Testis (tissue), 3 donors: ENCODE measurements around the gene ATP5PF. TPM values are rescaled to one million over a fixed set of nuclear protein-coding genes. Genes with fewer than 3 reads are reported as not detected.
"Not testable (repeated sequence)": the region's sequence is repeated elsewhere in the genome, so short reads cannot be mapped to it uniquely, and the experiment has no call there.

Experiments used
- DNase-seq: peaks from one replicate; pipeline ENCODE4 v3.0.0-alpha.2; 2019
- H3K27ac ChIP-seq, 2 donors: fragments of 200-600 bp; sonication (generic); one replicate each; pipeline ENCODE4 v1.5.1; 2019
- H3K27me3 ChIP-seq: fragments of 200-600 bp; sonication (generic); one replicate; pipeline ENCODE4 v1.5.1; 2019
- H3K36me3 ChIP-seq: fragments of 200-600 bp; sonication (generic); one replicate; pipeline ENCODE4 v1.5.1; 2017; ENCODE audit warnings: low read depth; ENCODE audit errors: missing control alignments
- H3K4me1 ChIP-seq: fragments of 200-600 bp; sonication (generic); one replicate; pipeline ENCODE4 v1.5.1; 2019
- H3K4me3 ChIP-seq, 2 donors: fragments of 200-600 bp; sonication (generic); one replicate each; pipeline ENCODE4 v1.5.1; 2017 to 2019
- H3K9me3 ChIP-seq: fragments of 200-600 bp; sonication (generic); one replicate; pipeline ENCODE4 v1.5.1; 2017
- POLR2A ChIP-seq: fragments of 450-650 bp; IDR thresholded peaks from one replicate; pipeline ENCODE4 v1.6.1; 2017; ENCODE audit warnings: antibody characterized with exemption, mild to moderate bottlenecking, moderate library complexity
- WGBS, 2 donors: methylation state at CpG; one replicate each; pipeline ENCODE4 v1.1.5; 2018; 5-methylcytosine and 5-hydroxymethylcytosine counted together
- intact Hi-C: fragments of 100-400 bp; cut with DNase I; formaldehyde crosslinking; loops from one replicate; pipeline ENCODE4 v1.15.1; 2023; ENCODE audit warnings: low total_unique reads
- polyA plus RNA-seq: library from polyadenylated mRNA; stranded (reverse); fragments of 350-450 nt; fragmentation: Illumina TruSeq; extraction: RNeasy Lipid Tissue Mini Kit (QIAGEN cat#74804); gene quantifications from one replicate; pipeline ENCODE4 v1.2.3, GENCODE V29; 2014; ENCODE audit warnings: low read depth, low replicate concordance; ENCODE audit not compliant: insufficient read depth
- total RNA-seq, 2 donors: library from RNA; depleted of rRNA; stranded (reverse); fragments of >200 nt; gene quantifications; one replicate each; pipeline ENCODE4 v1.2.3, GENCODE V29; 2016
- TF ChIP-seq, protein P1 (sequence below), 3 experiments: fragments of 450-650 bp in 2 of 3; fragments of 200-600 bp in 1 of 3; sonication (generic) in 1 of 3; IDR thresholded peaks; one replicate each; pipeline ENCODE4 v1.5.1; 2016 to 2019; ENCODE audit warnings: antibody characterized with exemption in 3 of 3, mild to moderate bottlenecking in 2 of 3, moderate library complexity in 1 of 3

The ATP5PF gene
- total and polyA plus RNA-seq, 3 donors from 2014 or later = 120 to 254 (median 125) TPM

DNA sequence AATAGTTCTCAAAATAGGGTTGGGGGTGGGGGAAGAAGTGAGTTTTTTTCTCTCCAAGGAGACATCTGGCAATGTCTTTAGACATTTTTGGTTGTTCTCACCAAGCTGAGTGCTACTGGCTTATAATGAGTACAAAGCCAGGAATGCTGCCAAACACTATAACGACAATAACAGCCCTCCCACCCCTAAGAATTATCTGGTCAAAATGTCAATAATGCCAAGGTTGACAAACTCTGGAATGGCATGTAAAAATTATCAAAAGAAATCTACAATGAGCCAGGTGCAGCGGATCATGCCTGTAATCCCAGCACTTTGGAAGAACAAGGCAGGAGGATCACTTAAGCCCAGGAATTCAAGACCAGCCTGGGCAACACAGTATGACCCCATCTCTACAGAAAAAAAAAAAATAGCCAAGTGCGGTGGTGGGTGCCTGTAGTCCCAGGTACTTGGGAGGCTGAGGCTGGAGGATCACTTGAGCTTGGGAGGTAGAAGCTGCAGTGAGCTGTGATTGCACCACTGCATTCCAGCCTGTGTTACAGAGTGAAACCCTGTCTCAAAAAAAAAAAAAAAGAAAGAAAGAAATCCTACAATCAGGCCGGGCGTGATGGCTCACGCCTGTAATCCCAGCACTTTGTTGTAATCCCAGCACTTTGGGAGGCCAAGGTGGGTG, 2.5 kb downstream of the ATP5PF start:
- no peak for DNase-seq
- 74% methylated on average over 6 of the region's 6 CpGs for WGBS, 2 donors
- H3K9me3 ChIP-seq = no peaks in the 10 kb centered on the region
- intact Hi-C loops = no loop called here
- H3K4me1 ChIP-seq = peaks cover 13% of the 10 kb centered on the region
- no peaks in the 10 kb centered on the region for H3K36me3 ChIP-seq
- H3K27me3 ChIP-seq = no peaks in the 10 kb centered on the region
- TF ChIP-seq, protein P1, sequence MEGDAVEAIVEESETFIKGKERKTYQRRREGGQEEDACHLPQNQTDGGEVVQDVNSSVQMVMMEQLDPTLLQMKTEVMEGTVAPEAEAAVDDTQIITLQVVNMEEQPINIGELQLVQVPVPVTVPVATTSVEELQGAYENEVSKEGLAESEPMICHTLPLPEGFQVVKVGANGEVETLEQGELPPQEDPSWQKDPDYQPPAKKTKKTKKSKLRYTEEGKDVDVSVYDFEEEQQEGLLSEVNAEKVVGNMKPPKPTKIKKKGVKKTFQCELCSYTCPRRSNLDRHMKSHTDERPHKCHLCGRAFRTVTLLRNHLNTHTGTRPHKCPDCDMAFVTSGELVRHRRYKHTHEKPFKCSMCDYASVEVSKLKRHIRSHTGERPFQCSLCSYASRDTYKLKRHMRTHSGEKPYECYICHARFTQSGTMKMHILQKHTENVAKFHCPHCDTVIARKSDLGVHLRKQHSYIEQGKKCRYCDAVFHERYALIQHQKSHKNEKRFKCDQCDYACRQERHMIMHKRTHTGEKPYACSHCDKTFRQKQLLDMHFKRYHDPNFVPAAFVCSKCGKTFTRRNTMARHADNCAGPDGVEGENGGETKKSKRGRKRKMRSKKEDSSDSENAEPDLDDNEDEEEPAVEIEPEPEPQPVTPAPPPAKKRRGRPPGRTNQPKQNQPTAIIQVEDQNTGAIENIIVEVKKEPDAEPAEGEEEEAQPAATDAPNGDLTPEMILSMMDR (IDR thresholded peaks at IDR 0.05) = no peak
- no peak for TF ChIP-seq POLR2A
- peak overlapping the region in 1 of 2 donors; percentile 3 for H3K27ac ChIP-seq
- H3K4me3 ChIP-seq = no peak overlapping the region

DNA sequence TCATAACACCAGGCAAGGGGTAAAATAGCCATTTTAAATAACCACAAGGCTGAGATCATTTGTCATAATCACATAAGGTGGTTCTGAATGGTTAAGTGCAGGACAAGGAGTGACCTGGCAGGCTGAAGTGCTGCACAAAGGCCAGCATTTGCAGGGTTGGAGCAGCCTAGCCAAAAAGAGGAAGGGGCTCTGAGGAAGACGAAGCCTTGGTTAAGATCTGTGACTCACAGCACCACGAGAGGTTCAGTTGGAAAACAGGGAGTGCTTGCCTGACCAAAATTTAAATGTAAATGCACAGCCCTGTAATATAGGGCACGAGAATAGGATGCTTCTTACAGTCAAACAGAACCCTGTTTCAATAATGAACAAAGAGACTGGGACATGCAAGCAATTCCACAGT, 12.1 kb downstream of the ATP5PF start:
- DNase-seq = no peak
- WGBS, 2 donors = 70 to 92% methylated on average over 3 of the region's 3 CpGs
- no peak overlapping the region for H3K27ac ChIP-seq
- no peaks in the 10 kb centered on the region for H3K27me3 ChIP-seq
- no peaks in the 10 kb centered on the region for H3K36me3 ChIP-seq
- no peak for TF ChIP-seq POLR2A
- TF ChIP-seq, protein P1 (IDR thresholded peaks at IDR 0.05) = no peak
- H3K4me1 ChIP-seq = no peaks in the 10 kb centered on the region
- H3K9me3 ChIP-seq = no peaks in the 10 kb centered on the region
- intact Hi-C loops = no loop called here
- no peak overlapping the region for H3K4me3 ChIP-seq

GRCh38 chr21:25721987-25722386, 12.7 kb downstream of the ATP5PF start:
- no peaks in the 10 kb centered on the region for H3K9me3 ChIP-seq
- WGBS, 2 donors = 81 to 88% methylated on average over 3 of the region's 3 CpGs
- no peaks in the 10 kb centered on the region for H3K27me3 ChIP-seq
- TF ChIP-seq, protein P1 (IDR thresholded peaks at IDR 0.05) = no peak
- TF ChIP-seq POLR2A = no peak
- H3K36me3 ChIP-seq = no peaks in the 10 kb centered on the region
- DNase-seq = no peak
- no peak overlapping the region for H3K4me3 ChIP-seq
- H3K4me1 ChIP-seq = no peaks in the 10 kb centered on the region
- no peak overlapping the region for H3K27ac ChIP-seq
- intact Hi-C loops = no loop called here

- no peak for DNase-seq
- 90 to 91% methylated on average over 5 of the region's 5 CpGs for WGBS, 2 donors
- TF ChIP-seq POLR2A = no peak
- TF ChIP-seq, protein P1 (IDR thresholded peaks at IDR 0.05) = no peak
- intact Hi-C loops = no loop called here
- H3K9me3 ChIP-seq = no peaks in the 10 kb centered on the region
- no peaks in the 10 kb centered on the region for H3K4me1 ChIP-seq
- H3K36me3 ChIP-seq = no peaks in the 10 kb centered on the region
- no peak overlapping the region for H3K27ac ChIP-seq
- H3K4me3 ChIP-seq = no peak overlapping the region
- no peaks in the 10 kb centered on the region for H3K27me3 ChIP-seq
These were observed 17.1 kb downstream of the ATP5PF start for GRCh38 chr21:25717491-25718147.

- H3K9me3 ChIP-seq, H3K27ac ChIP-seq, H3K27me3 ChIP-seq, DNase-seq, H3K4me3 ChIP-seq, intact Hi-C loops, H3K4me1 ChIP-seq, H3K36me3 ChIP-seq: not testable (repeated sequence)
- WGBS, 2 donors = 95 to 98% methylated on average over 10 of the region's 10 CpGs
These were observed 20.6 kb downstream of the ATP5PF start for GRCh38 chr21:25714066-25714465.
